Stimulated activated CD4-positive, alpha-beta T cell treated with anti-CD3 and anti-CD28 coated beads, TNF-alpha, amount 100 ng/mL, for 1 hour (primary cell): ENCODE measurements around the gene TMPRSS11B.
"Not testable (repeated sequence)": the region's sequence is repeated elsewhere in the genome, so short reads cannot be mapped to it uniquely, and the experiment has no call there.

Experiments used
- DNase-seq, 3 donors: peaks; one replicate each; pipeline ENCODE4 v3.0.0-alpha.2; 2020; ENCODE audit warnings: low read depth in 3 of 3, low spot score in 1 of 3

Gene TMPRSS11B, protein sequence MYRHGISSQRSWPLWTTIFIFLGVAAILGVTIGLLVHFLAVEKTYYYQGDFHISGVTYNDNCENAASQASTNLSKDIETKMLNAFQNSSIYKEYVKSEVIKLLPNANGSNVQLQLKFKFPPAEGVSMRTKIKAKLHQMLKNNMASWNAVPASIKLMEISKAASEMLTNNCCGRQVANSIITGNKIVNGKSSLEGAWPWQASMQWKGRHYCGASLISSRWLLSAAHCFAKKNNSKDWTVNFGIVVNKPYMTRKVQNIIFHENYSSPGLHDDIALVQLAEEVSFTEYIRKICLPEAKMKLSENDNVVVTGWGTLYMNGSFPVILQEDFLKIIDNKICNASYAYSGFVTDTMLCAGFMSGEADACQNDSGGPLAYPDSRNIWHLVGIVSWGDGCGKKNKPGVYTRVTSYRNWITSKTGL

DNA sequence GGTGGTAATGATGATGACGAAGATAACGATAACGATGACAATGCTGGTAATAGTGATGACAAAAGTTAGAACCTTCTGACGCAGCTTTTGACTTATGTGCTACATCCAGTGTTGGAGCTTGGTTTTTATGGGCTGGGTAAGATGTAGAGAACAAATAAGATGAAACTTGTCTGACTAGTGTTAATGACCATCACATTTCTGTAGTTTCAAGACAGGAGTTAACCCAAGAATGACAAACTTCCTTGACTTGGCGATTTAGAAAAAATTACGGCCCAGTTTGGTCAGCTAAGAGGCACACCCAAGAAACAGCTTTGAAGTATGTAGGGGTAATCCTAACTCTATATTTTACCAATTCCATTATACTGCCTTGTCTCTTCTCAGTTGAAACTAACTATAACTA, at the start of gene TMPRSS11B:
TSS of gene TMPRSS11B (minus strand) at position 101 of the 400 bp plus-strand sequence. CDS start 136 bp downstream, outside the sequence.
- DNase-seq, result no peak

DNA sequence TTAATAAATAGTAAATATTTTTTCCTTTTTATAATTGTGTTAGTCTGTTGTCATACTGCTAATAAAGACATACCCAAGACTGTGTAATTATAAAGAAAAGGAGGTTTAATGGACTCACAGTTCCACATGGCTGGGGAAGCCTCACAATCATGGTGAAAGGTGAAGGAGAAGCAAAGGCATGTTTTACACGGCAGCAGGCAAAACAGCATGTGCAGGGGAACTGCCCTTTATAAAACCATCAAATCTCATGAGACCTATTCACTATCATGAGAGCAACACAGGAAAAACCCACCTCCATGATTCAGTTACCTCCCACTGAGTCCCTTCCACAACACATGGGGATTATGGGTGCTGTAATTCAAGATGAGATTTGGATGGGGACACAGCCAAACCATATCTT, 45.8 kb upstream of the TMPRSS11B start:
- DNase-seq, result no peak

DNA sequence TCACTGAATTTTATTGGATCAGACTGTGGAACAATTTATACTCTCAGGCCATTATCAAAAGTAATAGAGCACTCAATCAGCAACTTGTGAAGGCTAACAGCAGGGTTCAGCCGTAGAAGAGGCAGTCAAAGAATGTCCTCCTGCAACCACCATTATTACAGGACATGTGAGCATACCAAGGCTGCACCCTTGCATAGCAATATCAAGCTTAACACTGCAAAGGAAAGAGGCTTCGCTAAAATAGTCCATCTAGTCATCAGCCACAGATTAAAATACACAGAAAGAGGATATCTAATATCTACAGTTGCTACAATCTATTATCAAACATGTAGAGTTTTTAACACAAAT, 42.9 kb upstream of the TMPRSS11B start:
- DNase-seq, result no peak

DNA sequence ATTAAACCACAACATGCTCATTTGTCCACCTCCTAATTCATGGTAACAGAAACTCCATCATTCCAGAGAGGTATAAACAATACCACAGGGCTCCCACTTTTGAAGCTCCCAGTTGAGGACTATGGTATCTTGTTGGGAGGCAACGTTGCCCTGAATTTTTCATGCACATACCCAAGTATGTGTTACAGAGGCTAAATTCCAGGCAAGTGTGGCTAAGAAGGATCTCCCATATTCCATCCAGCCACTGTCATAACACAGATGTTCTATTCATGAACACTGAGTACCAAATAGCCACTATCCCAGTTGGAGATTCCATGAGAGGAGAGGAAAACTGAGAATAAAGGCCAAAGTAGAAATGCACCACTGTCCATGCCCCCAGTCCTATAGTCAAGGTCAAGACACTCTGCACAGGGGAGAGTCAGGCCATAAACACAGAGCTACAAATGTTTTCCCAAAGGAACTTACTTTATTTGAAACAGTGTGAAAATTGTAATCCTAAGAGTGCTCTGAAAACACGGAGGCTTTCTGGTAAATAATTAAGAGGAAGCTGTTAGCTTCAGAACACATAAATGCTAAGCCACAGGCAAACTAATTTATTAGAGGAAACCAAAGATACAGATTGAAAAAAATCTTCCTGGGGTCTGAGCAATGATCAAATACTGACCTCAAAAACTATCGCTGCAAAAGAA, 42.4 kb upstream of the TMPRSS11B start:
- DNase-seq, result no peak

DNA sequence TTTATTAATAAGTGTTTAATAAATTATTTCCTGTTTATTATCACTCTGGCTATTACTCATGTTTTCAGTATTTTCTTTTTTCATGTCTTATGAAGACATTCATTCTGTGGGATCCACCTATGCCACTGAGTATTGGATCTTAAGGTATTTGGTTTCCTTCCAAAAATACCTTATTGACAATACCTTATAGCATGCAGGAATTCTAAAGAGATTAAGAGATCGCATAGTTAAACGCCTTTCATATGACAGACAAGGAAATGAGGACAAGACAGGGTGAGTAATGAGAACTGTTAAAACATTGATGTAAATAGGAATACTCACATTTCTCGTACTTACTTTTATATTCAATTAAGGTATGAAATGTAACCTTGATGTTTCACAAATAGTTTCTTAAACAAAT, 38.2 kb upstream of the TMPRSS11B start:
- DNase-seq, result no peak

DNA sequence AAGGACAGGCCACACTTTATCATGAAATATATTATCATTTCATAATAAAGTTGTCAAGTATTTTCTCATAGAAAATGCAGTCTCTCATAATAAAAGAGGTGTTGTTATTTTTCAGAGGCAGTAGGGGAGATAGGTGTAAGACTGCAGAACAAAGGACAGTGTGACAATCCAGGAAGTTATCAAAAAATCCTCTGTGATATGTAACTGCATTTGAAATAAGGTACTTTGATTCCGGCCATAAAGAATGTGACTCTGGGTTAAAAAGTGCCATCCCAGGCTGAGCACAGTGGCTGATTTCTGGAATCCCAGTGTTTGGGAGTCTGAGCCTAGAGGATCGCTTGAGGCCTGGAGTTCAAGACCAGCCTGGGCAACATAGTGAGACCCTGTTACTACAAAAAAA, 37.6 kb upstream of the TMPRSS11B start:
- no peak for DNase-seq

DNA sequence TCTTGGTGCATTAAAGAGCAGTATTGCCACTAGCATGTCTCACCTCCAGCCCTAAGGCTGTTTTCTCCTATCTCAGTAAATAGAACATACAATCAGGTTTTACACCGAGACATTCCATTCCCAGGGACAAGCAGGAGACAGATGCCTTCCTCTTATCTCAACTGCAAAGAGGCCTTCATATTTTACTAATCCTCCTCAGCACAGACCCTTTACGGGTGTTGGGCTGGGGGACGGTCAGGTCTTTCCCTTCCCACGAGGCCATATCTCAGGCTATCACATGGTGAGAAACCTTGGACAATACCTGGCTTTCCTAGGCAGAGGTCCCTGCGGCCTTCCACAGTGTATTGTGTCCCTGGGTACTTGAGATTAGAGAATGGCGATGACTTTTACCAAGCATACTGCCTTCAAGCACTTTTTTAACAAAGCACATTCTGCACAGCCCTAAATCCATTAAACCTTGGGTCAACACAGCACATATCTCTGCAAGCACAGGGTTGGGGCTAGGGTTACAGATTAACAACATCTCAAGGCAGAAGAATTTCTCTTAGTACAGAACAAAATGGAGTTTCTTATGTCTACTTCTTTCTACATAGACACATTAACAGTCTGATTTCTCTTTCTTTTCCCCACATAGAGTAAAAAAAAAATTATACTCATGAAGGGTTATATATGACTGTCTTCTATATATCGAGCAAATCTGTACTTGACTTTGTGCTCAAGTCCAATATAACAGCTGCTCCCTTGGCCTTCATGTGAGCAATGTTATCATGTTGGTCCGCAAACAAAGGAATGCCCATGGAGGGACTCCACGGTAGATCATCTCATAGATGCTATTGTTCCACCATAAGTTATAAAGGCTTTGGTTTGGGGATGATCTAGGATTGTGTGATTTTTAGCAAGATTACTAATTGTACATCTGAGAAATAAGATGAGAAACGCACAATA, 36.6 kb upstream of the TMPRSS11B start:
- DNase-seq, result not testable (repeated sequence)

DNA sequence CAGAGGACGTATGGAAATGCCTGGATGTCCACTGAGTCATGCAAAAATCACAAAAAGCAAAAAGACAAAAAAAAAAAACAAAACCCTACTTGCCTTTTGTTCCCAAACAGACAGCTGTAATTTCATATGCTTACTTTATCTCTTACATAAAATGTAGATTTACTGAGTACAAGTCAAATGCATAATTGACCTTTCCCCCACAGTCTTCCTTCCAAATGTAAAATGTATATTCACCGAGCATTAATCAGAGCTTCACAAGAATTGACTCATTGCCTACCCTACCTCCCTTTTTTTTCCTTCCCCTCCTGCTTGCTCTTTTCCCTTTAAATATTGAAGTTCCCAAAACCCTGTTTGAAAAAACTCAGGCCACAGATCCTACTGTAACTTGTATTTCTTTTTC, 32.5 kb upstream of the TMPRSS11B start:
- no peak for DNase-seq

DNA sequence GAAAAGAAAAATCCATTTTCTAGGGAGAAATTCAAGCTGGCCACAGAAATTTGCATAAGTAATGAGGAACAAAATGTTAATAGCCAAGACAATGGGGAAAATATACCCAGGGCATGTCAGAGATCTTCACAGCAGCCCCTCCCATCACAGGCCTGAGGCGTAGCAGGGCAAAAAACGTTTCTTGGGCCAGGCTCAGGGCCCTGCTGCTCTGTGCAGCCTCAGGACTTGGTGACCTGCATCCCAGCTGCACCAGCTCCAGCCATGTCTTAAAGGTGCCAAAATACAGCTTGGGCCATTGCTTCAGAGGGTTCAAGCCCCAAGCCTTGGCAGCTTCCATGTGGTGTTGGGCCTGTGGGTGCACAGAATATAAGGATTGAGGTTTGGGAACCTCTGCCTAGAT, 32.1 kb upstream of the TMPRSS11B start:
- no peak for DNase-seq

DNA sequence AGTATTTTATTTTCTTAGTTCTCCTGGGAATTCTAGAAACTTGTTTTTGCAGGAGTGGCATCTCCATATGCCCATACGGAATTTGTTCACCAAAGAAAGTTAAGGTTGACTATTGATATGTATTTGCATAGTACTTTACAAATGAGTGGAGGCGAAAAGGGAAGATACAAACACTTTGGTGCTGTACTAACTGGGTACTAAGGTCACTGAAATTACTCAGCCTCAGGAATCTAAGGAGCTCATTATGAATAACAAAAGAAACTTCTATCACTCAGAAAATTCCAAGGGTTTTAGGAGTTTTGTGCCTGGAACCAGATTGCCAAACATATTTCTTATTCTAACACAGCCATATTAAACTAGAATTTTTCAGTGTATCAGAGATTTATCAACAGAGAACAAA, 27.4 kb upstream of the TMPRSS11B start:
- DNase-seq, result no peak

DNA sequence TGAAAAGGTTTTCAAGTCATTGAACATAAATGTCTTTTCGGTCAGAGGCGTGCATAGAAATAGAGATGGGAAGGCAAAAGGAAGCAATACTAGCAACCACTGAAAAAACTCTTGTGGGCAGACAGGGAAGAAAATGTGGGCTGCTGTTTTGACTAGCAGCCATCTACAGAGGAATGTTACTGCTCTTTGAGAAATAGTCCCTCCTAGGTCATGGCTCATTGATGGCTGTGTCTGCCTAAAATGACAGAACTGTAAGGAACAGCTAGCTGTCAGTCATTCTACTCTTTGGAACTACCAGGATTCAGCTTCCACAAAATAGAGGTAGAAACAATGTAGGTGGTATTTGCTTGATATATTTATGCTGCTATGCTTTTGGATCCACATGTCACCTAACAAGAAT, 26.9 kb upstream of the TMPRSS11B start:
- no peak for DNase-seq

DNA sequence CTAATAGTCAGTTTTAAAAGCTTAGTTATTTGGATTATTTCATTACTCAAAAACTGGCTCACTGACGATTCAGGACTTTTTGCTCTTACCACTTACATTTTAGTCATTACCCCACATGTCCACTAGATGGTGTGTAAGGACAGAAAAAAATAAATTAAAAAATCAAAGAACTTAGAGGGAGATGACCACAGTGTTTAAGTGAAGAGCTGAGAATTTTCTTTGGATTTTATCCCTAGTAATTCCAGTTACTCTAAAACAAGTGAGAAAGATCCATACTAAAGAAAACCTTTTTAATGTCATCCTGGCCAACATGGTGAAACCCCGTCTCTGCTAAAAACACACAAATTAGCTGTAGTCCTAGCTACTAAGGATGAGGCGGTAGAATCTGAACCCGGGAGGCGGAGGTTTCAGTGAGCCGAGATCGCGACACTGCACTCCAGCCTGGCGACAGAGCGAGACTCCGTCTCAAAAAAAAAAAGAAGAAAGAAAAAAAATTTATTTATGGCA, 26.4 kb upstream of the TMPRSS11B start:
- DNase-seq, result no peak

DNA sequence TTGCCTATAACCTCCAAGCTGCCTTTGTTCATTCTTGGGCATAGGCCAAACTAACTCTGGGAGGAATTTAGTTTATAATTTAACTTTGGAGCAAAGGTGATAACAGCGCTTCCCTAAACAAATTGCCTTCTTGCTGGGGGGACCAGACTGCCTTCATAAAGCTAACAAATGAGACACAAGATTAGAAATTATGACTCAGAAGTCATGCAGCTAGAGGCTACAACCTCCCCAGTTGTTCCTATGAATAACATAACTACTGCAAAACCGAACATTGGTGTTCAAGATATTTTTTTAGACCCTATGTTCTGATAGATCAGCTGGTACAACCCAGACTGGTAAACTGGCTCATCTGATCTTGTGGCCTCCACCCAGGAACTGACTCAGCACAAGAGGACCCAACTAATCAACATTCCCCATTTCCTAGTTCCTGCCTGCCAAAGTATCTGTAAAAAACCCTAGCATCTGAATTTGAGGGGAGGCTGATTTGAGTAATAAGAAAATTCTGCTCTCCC, 22.0 kb upstream of the TMPRSS11B start:
- DNase-seq, result no peak

DNA sequence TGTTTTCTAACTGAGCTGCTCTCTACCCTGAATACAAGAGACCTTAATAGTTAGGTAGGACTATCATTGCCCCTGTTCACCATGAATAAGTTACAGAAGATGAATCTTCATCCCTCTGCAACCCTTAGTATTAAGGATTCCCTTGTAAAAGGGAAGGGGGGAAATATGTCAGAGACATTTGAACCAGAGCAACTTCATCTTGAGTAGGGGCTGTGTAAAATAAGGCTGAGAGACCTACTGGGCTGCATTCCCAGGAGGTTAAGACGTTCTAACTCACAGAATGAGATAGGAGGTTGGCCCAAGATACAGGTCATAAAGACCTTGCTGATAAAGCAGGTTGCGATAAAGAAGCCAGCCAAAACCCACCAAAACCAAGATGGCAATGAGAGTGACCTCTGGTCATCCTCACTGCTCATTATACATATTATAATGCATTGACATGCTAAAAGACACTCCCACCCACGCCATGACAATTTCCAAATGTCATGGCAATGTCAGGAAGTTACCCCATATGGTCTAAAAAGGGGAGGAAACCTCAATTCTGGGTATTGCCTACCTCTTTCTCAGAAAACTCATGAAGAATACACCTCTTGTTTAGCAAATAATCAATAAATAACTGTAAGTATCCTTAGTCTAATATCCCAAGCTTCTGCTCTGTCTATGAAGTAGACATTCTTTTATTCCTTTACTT, 19.5 kb upstream of the TMPRSS11B start:
- DNase-seq, result no peak

DNA sequence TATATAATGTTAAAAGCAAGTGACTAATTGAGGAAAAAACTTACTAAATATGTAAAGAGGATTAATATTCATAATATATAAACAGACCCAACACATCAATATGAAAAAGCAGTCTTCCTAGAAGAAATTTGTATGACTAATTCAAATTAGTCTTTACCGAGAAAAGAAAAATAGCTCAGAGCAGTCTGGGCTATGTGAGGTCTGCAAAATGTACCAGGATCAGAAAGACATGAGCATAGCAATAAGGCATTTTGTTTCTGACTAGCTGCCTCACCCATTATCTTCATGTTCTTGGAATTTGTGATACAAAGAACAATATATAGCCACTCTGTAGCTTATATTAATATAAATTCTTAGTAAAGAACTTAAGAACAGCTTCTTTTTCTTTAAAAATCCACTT, 13.7 kb upstream of the TMPRSS11B start:
- DNase-seq, result no peak

DNA sequence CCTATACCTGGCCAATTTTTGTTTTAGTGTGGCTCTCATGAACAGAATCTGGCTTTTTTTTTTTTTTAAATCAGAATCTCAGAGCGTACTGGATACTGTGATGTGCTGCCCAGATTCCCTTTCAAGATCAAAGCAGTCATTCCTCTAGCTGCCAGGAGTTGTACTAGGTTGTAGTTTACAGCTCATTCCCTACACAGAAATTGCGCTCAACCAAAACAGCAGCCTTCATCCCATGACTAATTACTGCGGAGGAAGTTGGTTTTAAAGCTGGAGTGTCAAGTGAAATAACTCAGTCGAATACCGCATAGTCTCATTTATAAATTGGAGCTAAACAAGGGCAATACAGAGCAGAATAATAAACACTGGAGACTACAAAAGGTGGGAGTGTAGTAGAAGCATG, 12.2 kb upstream of the TMPRSS11B start:
- DNase-seq, result no peak

DNA sequence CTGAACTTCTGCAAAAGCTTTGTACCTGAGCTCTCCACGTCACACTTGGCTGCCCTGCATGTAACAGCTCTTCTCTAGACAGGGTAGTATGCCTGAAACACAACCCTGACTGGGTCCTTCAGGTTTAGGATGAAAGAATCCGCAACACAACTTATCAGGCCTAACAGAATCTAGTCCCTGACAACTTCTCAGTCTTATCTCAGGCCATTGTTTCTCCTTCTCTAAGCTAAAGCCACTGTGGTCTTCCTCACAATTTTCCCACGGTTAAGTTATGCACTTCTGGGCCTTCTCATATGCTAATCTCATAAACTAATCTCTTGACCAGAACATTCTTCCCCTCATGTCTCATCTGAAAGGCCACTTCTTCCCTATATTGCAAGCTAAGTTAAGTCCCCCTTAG, 10.8 kb upstream of the TMPRSS11B start:
- no peak for DNase-seq

DNA sequence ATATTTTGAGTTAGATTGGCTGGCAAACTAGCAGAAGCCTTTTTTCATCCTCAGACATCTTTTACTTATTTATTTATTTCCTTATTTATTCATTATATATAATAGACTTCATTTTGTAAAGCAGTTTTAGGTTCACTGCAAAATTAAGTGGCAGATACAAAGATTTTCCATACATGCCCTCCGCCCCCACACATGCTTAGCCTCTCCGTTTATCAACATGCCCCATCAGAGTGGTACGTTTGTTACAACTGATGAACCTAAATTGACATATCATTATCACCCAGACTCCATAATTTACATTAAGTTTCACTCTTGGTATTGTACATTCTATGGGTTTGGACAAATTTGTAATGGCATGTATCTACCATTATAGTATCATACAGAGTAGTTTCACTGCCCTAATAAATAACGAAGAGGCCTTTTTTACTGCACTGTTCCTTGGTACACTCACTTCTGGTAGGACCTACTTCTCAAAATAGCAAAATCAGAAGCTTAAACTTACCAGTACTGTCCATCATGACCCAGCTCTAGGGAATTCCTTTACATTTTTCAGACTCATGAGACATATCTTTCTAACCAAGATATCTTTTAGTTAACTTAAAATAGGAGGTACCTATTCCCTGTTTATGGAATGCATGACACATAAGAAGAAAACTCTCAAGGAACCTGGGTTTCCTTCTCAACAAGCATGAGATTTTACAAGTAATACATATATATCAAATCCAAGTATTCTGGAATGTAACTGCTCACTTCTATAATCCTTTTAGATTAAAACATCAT, 4.8 kb upstream of the TMPRSS11B start:
- no peak for DNase-seq

DNA sequence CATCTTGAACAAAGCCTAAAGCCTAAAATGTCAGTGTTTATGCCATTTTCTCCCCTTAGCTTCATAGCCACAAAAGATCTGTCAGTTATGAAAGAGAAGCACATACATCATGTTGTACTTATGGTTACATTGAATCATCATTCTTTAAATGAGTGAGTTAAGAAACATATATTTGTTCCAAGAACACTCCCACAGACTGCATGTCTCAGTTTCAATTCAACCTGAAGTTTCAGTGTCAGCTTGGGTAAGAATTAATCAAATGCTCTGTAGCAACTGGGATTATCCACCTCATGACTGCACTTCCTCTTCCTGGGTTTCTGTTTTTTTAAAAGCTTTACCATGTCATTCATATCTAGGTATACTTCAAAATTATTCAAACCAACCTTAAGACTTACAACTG, 3.9 kb upstream of the TMPRSS11B start:
- no peak for DNase-seq

DNA sequence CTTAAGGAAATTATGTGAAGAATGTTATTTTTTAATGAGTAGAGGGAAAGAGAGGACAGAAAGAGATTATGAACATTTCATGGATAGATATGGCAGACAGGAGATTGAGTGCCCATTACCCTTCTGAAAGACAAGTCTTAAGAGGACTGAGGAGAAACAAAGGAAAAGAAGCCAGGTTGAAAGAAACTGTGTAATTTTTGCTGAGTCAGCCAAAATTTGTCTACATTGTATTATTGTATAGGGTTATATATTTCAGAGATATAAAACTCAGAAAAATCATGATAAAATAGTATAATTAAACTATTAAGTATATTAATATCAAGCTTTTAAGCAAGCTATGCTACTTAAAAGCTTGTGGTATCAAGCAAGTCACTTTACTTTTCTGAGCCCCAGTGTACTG, 4.9 kb downstream of the TMPRSS11B start:
- no peak for DNase-seq
